SK-N-SH treated with all-trans-retinoic acid at 6 μM for 48 hours (cell line): Measurements from ENCODE around the gene MSL3.

ENCODE experiments used
- ATAC-seq: fragments of 200-7000 bp; cut with Tn5 transposase; 3 replicates; pipeline ENCODE4 v1.9.1; 2020; ENCODE audit warnings: mild to moderate bottlenecking, moderate library complexity
- ARNTL ChIP-seq: fragments of 450-650 bp; formaldehyde crosslinking; IDR thresholded peaks from 2 replicates; pipeline ENCODE4 v1.5.0; 2020; ENCODE audit warnings: low read depth, mild to moderate bottlenecking, moderate library complexity, borderline replicate concordance
- BACH2 ChIP-seq: fragments of 250-450 bp; sonication (Bioruptor Pico); IDR thresholded peaks from 2 replicates; pipeline ENCODE4 v1.9.0; 2021; ENCODE audit warnings: mild to moderate bottlenecking, borderline replicate concordance
- CSDC2 ChIP-seq: fragments of 250-450 bp; sonication (Bioruptor Pico); IDR thresholded peaks from 2 replicates; pipeline ENCODE4 v1.5.0; 2020; ENCODE audit warnings: mild to moderate bottlenecking, moderate library complexity
- ESRRG ChIP-seq: fragments of 250-450 bp; sonication (Bioruptor Pico); IDR thresholded peaks from 2 replicates; pipeline ENCODE4 v1.6.1; 2021; ENCODE audit warnings: mild to moderate bottlenecking
- GLIS3 ChIP-seq: fragments of 250-450 bp; sonication (Bioruptor Pico); IDR thresholded peaks from 2 replicates; pipeline ENCODE4 v1.5.0; 2020; ENCODE audit warnings: mild to moderate bottlenecking, moderate library complexity
- ISL1 ChIP-seq: fragments of 250-450 bp; sonication (Bioruptor Pico); IDR thresholded peaks from 2 replicates; pipeline ENCODE4 v2.1.2; 2022; ENCODE audit warnings: mild to moderate bottlenecking, moderate library complexity
- OSR1 ChIP-seq: fragments of 250-450 bp; sonication (Bioruptor Pico); IDR thresholded peaks from 2 replicates; pipeline ENCODE4 v1.8.0; 2022; ENCODE audit warnings: moderate library complexity, mild to moderate bottlenecking, inconsistent platforms
- POU6F1 ChIP-seq: fragments of 250-450 bp; sonication (Bioruptor Pico); IDR thresholded peaks from 2 replicates; pipeline ENCODE4 v1.8.0; 2021; ENCODE audit warnings: low read depth, mild to moderate bottlenecking, moderate library complexity, borderline replicate concordance
- PPARA ChIP-seq: fragments of 250-450 bp; sonication (Bioruptor Pico); IDR thresholded peaks from 2 replicates; pipeline ENCODE4 v1.5.0; 2020; ENCODE audit warnings: mild to moderate bottlenecking, borderline replicate concordance
- RARB ChIP-seq: fragments of 250-450 bp; sonication (Bioruptor Pico); IDR thresholded peaks from 2 replicates; pipeline ENCODE4 v1.8.0; 2021; ENCODE audit warnings: mild to moderate bottlenecking, moderate library complexity
- SNAI2 ChIP-seq: fragments of 250-450 bp; sonication (Bioruptor Pico); IDR thresholded peaks from 2 replicates; pipeline ENCODE4 v1.5.0; 2020; ENCODE audit warnings: mild to moderate bottlenecking, moderate library complexity
- TCF4 ChIP-seq: fragments of 250-450 bp; sonication (Bioruptor Pico); IDR thresholded peaks from 2 replicates; pipeline ENCODE4 v1.8.0; 2021; ENCODE audit warnings: mild to moderate bottlenecking, moderate library complexity, borderline replicate concordance
- ZC3H10 ChIP-seq: fragments of 250-450 bp; sonication (Bioruptor Pico); IDR thresholded peaks from 2 replicates; pipeline ENCODE4 v1.5.1; 2021; ENCODE audit warnings: mild to moderate bottlenecking, moderate library complexity
- ZFP3 ChIP-seq: fragments of 250-450 bp; sonication (Bioruptor Pico); IDR thresholded peaks from 2 replicates; pipeline ENCODE4 v1.5.0; 2020; ENCODE audit warnings: mild to moderate bottlenecking, moderate library complexity
- ZNF565 ChIP-seq: fragments of 450-650 bp; formaldehyde crosslinking; conservative IDR thresholded peaks from 2 replicates; pipeline ENCODE4 v1.5.0; 2020; ENCODE audit warnings: low read depth, mild to moderate bottlenecking, moderate library complexity
- ZNF70 ChIP-seq: fragments of 450-650 bp; formaldehyde crosslinking; IDR thresholded peaks from 2 replicates; pipeline ENCODE4 v1.5.0; 2020; ENCODE audit warnings: mild to moderate bottlenecking, moderate library complexity
- ZNF8 ChIP-seq: fragments of 450-650 bp; formaldehyde crosslinking; IDR thresholded peaks from 2 replicates; pipeline ENCODE4 v1.5.0; 2020; ENCODE audit warnings: mild to moderate bottlenecking, moderate library complexity
- TF ChIP-seq, protein P1 (sequence below): fragments of 250-450 bp; sonication (Bioruptor Pico); IDR thresholded peaks from 2 replicates; pipeline ENCODE4 v1.8.0; 2020; ENCODE audit warnings: mild to moderate bottlenecking, moderate library complexity, borderline replicate concordance
- TF ChIP-seq, protein P2 (sequence below): fragments of 250-450 bp; sonication (Bioruptor Pico); IDR thresholded peaks from 2 replicates; pipeline ENCODE4 v1.5.1; 2020; ENCODE audit warnings: low read depth, mild to moderate bottlenecking, moderate library complexity
- TF ChIP-seq, protein P3 (sequence below): fragments of 250-450 bp; sonication (Bioruptor Pico); IDR thresholded peaks from 2 replicates; pipeline ENCODE4 v1.5.0; 2020; ENCODE audit warnings: mild to moderate bottlenecking, moderate library complexity

The MSL3 gene

DNA sequence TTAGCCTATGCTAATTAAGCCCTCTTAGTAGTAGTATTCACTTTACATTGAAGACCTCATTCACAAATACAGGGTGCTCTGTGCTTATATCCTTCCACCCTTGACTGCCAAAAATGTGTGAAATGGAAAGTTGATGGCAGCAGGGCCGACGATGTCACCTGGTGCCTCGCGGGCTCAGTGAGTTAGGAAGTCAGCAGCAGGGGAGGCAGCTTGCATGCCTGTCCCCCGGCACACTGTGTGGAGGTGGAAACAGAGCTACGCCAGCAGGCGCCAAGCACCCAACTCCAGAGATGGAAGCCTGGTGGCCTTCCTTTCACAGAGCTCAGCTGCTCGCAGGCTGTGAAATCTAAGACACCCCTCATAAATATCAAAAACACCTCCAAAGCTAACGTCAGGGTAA is 8.4 kb downstream of the MSL3 start (continued):
- TF ChIP-seq, protein P1, sequence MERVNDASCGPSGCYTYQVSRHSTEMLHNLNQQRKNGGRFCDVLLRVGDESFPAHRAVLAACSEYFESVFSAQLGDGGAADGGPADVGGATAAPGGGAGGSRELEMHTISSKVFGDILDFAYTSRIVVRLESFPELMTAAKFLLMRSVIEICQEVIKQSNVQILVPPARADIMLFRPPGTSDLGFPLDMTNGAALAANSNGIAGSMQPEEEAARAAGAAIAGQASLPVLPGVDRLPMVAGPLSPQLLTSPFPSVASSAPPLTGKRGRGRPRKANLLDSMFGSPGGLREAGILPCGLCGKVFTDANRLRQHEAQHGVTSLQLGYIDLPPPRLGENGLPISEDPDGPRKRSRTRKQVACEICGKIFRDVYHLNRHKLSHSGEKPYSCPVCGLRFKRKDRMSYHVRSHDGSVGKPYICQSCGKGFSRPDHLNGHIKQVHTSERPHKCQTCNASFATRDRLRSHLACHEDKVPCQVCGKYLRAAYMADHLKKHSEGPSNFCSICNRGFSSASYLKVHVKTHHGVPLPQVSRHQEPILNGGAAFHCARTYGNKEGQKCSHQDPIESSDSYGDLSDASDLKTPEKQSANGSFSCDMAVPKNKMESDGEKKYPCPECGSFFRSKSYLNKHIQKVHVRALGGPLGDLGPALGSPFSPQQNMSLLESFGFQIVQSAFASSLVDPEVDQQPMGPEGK = no peak

DNA sequence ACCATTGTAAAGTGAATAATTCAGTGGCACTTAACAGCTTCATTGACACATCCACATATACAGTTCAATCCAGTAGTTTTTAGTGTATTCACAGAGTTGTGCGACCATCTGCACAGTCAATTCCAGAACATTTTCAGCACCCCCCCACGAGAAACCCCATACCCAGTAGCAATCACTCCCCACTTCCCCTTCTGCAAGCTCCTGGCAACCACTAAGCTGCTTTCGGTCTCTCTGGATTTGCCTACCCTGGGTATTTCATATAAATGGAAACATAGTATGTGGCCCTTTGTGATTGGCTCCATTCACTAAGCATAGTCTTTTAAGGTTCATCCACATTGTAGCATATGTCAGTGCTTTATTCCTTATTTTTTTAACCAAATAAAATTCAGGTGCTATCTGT is 10.0 kb downstream of the MSL3 start:
- TF ChIP-seq PPARA (CRISPR knock-in tag) (no peak), GLIS3 (no peak), POU6F1 (CRISPR knock-in tag) (no peak), RARB (no peak), ESRRG (no peak), OSR1 (no peak), ZNF565 (CRISPR knock-in tag) (no peak), ARNTL (CRISPR knock-in tag) (no peak), CSDC2 (no peak), ZC3H10 (CRISPR knock-in tag) (no peak)
- TF ChIP-seq, protein P2, sequence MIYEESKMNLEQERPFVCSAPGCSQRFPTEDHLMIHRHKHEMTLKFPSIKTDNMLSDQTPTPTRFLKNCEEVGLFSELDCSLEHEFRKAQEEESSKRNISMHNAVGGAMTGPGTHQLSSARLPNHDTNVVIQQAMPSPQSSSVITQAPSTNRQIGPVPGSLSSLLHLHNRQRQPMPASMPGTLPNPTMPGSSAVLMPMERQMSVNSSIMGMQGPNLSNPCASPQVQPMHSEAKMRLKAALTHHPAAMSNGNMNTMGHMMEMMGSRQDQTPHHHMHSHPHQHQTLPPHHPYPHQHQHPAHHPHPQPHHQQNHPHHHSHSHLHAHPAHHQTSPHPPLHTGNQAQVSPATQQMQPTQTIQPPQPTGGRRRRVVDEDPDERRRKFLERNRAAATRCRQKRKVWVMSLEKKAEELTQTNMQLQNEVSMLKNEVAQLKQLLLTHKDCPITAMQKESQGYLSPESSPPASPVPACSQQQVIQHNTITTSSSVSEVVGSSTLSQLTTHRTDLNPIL = no peak
- ATAC-seq = no peak

DNA sequence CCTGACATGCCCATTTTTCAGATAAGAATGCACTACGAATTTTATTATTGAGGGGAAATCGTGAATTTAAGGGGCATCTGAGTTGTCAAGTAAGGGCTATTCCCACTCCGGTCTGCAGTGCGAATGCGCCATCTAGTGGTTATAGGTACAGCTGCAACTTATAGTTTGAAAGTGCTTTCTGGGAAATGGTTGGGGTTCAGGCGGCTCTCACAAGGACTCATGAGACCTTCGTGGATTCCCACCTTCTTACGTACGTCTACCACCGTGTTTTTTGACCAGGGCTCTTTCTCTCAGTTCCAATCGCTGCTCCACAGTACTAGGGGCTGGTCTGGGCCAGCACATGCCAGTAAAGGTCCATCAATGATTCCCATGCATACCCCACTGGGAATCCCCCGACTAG is 12.3 kb downstream of the MSL3 start:
- TF ChIP-seq ZC3H10 (CRISPR knock-in tag) (no peak), TCF4 (CRISPR knock-in tag) (no peak), ESRRG (no peak), BACH2 (CRISPR knock-in tag) (no peak), OSR1 (no peak), PPARA (CRISPR knock-in tag) (no peak)
- TF ChIP-seq, protein P2 = no peak
- TF ChIP-seq, all 23 proteins: peak for 0
- peak; percentile 97 for ATAC-seq

- ATAC-seq = no peak
- no peak for TF ChIP-seq ZFP3 (CRISPR knock-in tag)
- TF ChIP-seq ZNF565 (CRISPR knock-in tag) = no peak
- TF ChIP-seq, protein P1 = no peak
- TF ChIP-seq OSR1 = no peak
- no peak for TF ChIP-seq RARB
- TF ChIP-seq CSDC2 = no peak
- TF ChIP-seq, protein P2 = no peak
- no peak for TF ChIP-seq GLIS3
- TF ChIP-seq POU6F1 (CRISPR knock-in tag) = no peak
- no peak for TF ChIP-seq ISL1 (CRISPR knock-in tag)
- TF ChIP-seq ZC3H10 (CRISPR knock-in tag) = no peak
- no peak for TF ChIP-seq PPARA (CRISPR knock-in tag)
- no peak for TF ChIP-seq ESRRG
- no peak for TF ChIP-seq ZNF70
- no peak for TF ChIP-seq ARNTL (CRISPR knock-in tag)
- no peak for TF ChIP-seq SNAI2
- TF ChIP-seq, protein P3, sequence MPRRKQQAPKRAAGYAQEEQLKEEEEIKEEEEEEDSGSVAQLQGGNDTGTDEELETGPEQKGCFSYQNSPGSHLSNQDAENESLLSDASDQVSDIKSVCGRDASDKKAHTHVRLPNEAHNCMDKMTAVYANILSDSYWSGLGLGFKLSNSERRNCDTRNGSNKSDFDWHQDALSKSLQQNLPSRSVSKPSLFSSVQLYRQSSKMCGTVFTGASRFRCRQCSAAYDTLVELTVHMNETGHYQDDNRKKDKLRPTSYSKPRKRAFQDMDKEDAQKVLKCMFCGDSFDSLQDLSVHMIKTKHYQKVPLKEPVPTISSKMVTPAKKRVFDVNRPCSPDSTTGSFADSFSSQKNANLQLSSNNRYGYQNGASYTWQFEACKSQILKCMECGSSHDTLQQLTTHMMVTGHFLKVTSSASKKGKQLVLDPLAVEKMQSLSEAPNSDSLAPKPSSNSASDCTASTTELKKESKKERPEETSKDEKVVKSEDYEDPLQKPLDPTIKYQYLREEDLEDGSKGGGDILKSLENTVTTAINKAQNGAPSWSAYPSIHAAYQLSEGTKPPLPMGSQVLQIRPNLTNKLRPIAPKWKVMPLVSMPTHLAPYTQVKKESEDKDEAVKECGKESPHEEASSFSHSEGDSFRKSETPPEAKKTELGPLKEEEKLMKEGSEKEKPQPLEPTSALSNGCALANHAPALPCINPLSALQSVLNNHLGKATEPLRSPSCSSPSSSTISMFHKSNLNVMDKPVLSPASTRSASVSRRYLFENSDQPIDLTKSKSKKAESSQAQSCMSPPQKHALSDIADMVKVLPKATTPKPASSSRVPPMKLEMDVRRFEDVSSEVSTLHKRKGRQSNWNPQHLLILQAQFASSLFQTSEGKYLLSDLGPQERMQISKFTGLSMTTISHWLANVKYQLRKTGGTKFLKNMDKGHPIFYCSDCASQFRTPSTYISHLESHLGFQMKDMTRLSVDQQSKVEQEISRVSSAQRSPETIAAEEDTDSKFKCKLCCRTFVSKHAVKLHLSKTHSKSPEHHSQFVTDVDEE = no peak
- no peak for TF ChIP-seq ZNF8 (CRISPR knock-in tag)
- TF ChIP-seq TCF4 (CRISPR knock-in tag) = no peak
Observed at GRCh38 chrX:11778230-11778629, 20.2 kb downstream of the MSL3 start.
